CD4-positive, alpha-beta T cell treated with Interferon alpha-2 for 1 hour (primary cell): ENCODE results near the gene HOXB6.
A peak's percentile ranks its signal among the peaks of the same experiment; 100 is the strongest.

Experiments
- DNase-seq, 2 donors: peaks; one replicate each; pipeline ENCODE4 v3.0.0-alpha.2; 2020 to 2022

HOXB6 gene

DNA sequence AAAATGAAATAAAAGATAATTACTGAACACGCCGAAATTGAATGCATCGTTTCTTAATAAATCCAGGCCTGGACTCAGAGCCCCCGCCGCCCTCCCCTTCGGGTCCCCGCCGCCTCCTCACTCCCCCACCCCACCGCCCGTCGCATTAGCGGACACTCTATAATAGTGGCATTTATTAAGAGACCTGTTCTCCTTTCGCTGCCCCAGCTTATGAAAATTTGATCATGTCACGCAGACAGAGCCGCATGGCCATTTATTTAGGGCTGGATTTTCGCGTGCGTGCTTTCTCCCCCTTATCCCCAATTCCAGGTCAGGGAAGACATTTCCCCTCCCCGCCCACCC is 53.6 kb downstream of the HOXB6 start:
- no peak for DNase-seq

DNA sequence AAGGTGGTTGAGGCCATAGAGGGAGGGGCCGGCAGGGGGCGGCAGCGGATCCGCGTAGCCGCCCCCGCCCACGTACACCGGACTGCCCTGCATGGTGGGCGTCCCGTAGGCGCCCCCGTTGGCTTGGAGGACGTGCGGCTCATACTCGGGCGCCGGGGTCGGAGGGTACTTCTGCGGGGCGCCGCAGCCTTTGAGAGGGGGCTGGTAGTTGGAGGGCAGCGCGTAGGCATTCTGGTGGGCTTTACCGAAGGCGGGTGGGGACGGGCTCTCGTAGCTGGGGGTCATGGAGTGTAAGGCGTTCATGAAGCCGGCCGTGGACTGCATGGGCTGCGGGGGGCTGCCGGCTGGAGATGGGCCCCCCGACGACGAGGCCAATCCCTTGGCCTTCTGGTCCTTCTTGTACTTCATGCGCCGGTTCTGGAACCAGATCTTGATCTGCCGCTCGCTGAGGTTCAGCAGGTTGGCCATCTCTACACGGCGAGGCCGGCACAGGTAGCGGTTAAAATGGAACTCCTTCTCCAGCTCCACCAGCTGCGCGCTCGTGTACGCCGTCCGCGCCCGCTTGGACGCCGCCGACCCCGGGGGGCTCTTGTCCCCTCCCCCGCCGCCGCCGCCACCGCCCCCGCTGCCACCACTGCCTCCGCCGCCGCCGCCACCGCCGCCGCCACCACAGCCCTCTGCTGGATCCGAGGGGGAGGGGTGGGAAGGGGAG is 54.1 kb downstream of the HOXB6 start:
- no peak for DNase-seq

DNA sequence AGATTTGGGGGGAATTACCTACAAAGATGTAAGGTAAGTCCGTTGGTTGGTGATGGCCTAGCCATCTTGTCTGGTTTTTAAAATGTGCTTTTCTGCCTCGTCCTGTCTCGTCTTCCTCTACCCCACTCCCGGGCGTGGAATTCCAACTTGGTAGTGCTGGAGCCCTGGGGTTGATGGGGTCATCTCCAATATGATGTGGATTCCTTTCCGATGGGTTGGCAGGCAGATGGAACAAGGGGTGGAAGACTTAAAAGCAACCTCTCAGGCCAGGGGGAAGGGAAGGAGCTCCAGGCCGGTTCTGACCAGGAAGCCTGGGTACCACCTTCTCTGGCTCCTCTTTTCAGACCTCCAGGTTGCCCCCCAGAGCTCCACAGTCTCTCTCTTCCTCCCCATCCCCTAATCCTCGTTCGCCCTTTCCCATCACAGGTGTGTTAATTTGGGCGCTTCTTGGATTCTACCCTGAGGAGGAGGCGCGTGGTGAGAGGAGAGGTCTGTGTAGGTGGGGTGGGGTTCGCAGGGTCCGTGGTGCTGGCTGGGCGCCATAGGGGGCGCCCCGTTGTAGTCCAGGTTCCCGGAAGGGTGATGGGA is 54.8 kb downstream of the HOXB6 start:
- no peak for DNase-seq

DNA sequence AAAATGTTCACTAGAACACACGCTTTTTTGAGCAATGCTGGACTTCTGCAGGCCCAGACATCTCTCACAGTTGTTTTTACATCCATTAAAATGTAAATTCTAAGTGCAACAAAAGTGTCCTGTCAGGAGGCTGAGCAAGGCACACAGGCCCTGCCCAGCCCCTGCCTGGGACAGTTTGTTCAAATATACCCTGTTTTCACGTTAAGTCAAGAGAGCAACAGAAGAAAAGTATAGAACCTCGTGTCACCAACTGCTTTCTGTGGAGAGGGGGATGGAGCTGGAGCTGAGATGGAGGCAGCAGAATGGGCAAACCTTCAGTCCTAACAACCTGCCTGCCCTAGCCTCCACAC is 55.5 kb downstream of the HOXB6 start:
- no peak for DNase-seq

DNA sequence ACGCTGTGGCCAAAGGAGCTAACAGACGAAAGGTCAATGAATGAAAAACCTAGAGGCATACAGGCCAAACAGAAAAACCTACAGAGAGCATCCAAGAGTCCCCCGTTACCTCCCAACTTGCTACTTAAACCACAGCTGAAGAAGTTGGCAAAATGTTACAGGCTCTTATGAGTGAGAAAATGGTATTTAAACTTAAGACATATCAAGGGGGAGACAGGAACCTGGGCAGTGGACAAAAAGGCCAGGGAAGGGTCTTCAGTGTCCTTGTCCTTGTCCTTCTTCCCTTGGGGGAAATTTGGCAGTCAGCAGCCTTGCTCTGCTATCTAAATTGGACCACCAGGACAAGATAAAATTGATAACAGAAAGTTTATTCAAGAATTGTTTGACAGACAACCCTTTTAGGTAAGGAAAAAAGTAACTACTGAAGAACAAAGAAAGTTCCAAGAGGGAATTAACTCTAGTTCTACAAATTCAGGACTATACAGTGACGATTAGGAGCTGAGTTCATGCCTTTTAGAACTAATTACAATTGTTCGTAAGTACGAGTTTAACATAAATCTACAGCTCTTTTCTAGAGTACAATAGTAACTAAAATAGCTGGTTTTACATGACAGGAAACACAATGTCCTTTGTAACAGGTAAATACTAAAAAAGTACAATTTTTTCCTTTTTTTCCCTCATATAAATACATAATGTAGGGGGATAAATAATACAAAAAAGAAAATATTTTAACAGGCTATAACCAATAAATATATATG is 56.1 kb downstream of the HOXB6 start:
- DNase-seq: no peak

DNA sequence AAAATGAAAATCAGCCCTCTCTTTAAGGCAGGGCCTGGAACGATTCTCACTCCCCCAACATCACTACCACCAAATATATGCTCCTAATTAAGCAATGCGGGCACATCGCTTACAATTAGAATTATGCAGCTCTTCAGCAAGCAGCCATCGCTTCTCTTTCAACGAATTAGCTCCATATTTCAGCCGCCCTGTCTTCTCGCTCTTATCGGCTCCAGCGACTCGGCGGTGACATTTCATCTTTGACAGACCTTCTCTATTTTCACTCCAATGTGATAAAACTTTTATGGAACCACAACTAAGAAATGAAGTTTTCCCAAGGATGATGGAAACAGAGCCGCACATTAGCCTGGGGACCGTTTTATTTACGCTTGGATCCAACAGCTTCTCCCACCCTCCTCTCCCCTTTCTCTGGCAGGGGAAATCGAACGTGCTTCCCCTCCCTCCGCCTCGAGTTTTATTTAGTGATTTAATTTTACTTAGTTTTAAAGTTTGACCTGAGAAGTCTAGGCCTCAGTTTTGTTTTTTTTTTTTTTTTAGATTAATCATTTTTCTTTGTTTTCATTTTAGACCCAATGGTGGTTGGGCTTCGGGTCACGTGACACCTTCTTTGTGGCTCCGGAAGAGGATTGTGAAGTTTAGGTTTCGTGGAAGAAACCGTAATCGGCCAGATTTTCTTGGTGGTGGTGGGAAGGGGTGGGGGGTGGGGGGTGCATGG is 56.8 kb downstream of the HOXB6 start:
- peak; percentile 37 to 70 for DNase-seq

DNA sequence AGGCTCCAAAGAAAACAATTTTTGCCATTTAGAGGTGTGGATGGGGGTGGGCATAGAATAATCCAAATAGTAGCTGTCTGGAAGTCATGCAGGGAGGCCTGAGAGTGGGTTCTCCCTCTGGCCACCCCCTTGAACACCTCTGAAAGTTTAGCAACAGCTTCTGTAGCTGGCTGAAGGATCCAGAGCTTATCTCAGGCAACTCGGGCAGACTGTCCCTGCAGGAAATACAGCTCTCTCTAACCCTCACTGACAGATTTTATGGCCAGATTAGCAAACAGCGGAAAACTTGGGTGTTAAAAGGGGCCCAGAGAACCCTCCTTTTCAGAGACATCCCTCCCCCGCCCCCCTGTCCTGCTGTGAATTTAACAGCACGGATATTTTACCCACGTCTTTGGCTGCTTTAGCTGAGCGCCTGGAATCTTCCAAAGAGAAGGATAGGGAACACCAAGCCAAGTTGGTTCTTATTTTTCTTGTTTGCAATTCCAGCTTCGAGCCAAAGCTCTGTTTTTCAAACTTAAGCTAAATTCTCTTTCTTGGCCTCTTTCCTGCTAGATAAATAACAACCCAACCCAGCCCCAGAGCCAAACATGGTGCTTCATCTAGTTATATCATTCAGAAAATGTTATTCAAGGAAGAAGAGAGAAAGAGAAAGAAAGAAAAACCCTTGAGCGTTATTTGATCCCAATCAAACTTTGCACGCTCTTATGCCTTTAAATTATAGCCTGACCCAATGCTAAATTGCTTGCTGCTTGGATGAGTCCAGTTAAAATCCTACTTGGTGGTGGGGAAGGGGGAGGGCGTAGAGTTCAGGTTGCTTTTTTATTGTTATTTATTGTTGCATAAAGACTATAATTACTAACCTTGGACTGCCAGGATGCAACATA is 57.6 kb downstream of the HOXB6 start:
- no peak for DNase-seq

DNA sequence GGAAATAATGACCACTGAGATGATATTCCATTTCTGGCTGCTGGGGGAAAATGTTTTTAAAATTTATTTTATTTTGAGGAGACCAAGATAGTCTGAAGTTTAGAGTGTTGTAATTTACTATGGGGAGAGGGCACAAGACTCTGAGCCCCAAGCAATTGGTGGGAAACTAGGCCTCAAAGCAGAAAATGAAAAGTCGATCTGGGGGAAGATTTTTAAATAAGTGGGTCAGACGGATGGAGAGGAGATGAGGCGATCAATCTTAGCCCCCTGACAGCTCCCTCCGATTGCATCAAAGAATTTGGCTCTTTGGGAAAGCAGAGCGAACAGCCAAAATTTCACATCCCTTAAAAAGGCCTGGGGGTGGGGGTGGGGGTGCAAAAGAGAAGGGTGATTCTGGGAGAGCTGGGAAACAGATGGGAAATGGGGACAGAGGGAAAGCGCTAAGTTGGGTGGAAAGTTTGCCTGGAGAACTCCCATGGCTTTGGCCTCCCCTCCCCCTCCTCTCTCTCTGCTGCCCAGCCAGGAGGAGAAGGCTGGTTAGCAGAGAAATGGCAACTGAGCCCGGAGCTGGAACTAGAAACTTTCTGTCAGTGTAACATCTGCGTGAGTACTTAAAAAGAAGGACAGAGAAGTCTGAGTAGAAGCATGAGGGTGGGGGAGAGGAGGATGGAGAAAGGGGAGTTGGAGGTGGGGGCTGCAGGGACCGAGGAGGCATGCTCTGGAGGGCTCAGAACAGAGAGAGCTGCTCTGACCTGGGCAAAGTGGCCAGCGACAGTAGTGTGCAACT is 58.5 kb downstream of the HOXB6 start:
- DNase-seq: no peak
